ENCODE data around the gene RGPD3. TPM values are rescaled to one million over a fixed set of nuclear protein-coding genes. Genes with fewer than 3 reads are reported as not detected.
"Not testable (repeated sequence)": the region's sequence is repeated elsewhere in the genome, so short reads cannot be mapped to it uniquely, and the experiment has no call there.

The RGPD3 gene
- total and polyA plus RNA-seq, 10 of the 15 experiments (the other 5 are each of a cell fraction or from before 2014, with no cell fraction given) = 0.03 to 0.44 (median 0.09) TPM

DNA sequence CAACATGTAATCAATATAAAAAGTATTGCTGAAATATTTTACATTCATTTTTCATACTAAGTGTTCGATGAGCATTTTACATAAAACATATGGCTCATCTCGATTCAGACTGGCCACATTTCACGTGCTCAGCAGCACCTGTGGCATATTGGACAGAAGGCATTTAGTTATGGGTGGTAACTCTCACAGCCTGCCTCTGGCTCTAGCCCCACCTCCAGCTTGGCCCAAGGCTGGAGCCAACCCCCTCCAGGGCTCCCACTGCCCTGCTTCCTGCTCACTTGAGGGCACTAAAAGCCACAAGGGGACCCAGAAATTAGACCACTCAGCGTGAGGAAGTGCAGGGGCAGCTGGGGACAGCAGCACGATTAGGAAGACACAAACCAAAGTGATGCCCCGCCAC, 24.2 kb upstream of the RGPD3 start:
- WGBS (ENCODE audit: insufficient coverage, insufficient replicate concordance, low lambda C conversion rate, missing lambda C conversion rate) = 8% methylated on average over 6 of the region's 6 CpGs
- H3K36me3 ChIP-seq (ENCODE audit: control insufficient read depth in 2 of 2, insufficient read depth in 2 of 2, low read length in 1 of 2); H3K4me3 ChIP-seq; ATAC-seq; POLR2A ChIA-PET; H3K27me3 ChIP-seq (replicated peaks in 1 of 2; ENCODE audit: control insufficient read depth in 2 of 2, insufficient read depth in 2 of 2, low read length in 1 of 2); DNase-seq (ENCODE audit: low read depth, low spot score); H3K9ac ChIP-seq (ENCODE audit: control insufficient read depth, insufficient read depth, low read length); H2AFZ ChIP-seq (ENCODE audit: control insufficient read depth, low read depth, low read length); H3K27ac ChIP-seq (ENCODE audit: control insufficient read depth, insufficient read depth); H3K4me1 ChIP-seq (ENCODE audit: control insufficient read depth, insufficient read depth, low read length); H3K9me3 ChIP-seq (replicated peaks; ENCODE audit: control insufficient read depth, insufficient read depth, low read length); BruUV-seq (replicated peaks); H3K4me2 ChIP-seq (ENCODE audit: control insufficient read depth, insufficient read depth); H4K20me1 ChIP-seq (ENCODE audit: control insufficient read depth, insufficient read depth); H3K79me2 ChIP-seq (ENCODE audit: control insufficient read depth, insufficient read depth, low read length); FAIRE-seq; intact Hi-C loops (cut with micrococcal nuclease; ENCODE audit: unreplicated experiment); CTCF ChIA-PET; SMC1A ChIA-PET (ENCODE audit: uncharacterized antibody, unreplicated experiment); RAD21 ChIA-PET (ENCODE audit: unreplicated experiment); in situ Hi-C loops (cut with MboI): not testable (repeated sequence)

- H3K4me2 ChIP-seq (ENCODE audit: control insufficient read depth, insufficient read depth); ATAC-seq; H2AFZ ChIP-seq (ENCODE audit: control insufficient read depth, low read depth, low read length); DNase-seq (ENCODE audit: low read depth, low spot score); H3K27me3 ChIP-seq (replicated peaks in 1 of 2; ENCODE audit: control insufficient read depth in 2 of 2, insufficient read depth in 2 of 2, low read length in 1 of 2); SMC1A ChIA-PET (ENCODE audit: uncharacterized antibody, unreplicated experiment); H4K20me1 ChIP-seq (ENCODE audit: control insufficient read depth, insufficient read depth); RAD21 ChIA-PET (ENCODE audit: unreplicated experiment); FAIRE-seq; H3K27ac ChIP-seq (ENCODE audit: control insufficient read depth, insufficient read depth); BruUV-seq (replicated peaks); CTCF ChIA-PET; H3K4me1 ChIP-seq (ENCODE audit: control insufficient read depth, insufficient read depth, low read length); H3K9ac ChIP-seq (ENCODE audit: control insufficient read depth, insufficient read depth, low read length); H3K9me3 ChIP-seq (replicated peaks; ENCODE audit: control insufficient read depth, insufficient read depth, low read length); H3K4me3 ChIP-seq; in situ Hi-C loops (cut with MboI); intact Hi-C loops (cut with micrococcal nuclease; ENCODE audit: unreplicated experiment); H3K36me3 ChIP-seq (ENCODE audit: control insufficient read depth in 2 of 2, insufficient read depth in 2 of 2, low read length in 1 of 2); POLR2A ChIA-PET; H3K79me2 ChIP-seq (ENCODE audit: control insufficient read depth, insufficient read depth, low read length): not testable (repeated sequence)
- WGBS (ENCODE audit: insufficient coverage, insufficient replicate concordance, low lambda C conversion rate, missing lambda C conversion rate) = 6% methylated on average over 6 of the region's 6 CpGs
Measured at GRCh38 chr2:106489701-106490100, 21.5 kb upstream of the RGPD3 start.

GRCh38 chr2:106487386-106488191, 19.4 kb upstream of the RGPD3 start:
- H3K4me1 ChIP-seq (ENCODE audit: control insufficient read depth, insufficient read depth, low read length); intact Hi-C loops (cut with micrococcal nuclease; ENCODE audit: unreplicated experiment); CTCF ChIA-PET; H3K9ac ChIP-seq (ENCODE audit: control insufficient read depth, insufficient read depth, low read length); H3K4me2 ChIP-seq (ENCODE audit: control insufficient read depth, insufficient read depth); H3K27ac ChIP-seq (ENCODE audit: control insufficient read depth, insufficient read depth); RAD21 ChIA-PET (ENCODE audit: unreplicated experiment); H2AFZ ChIP-seq (ENCODE audit: control insufficient read depth, low read depth, low read length); H4K20me1 ChIP-seq (ENCODE audit: control insufficient read depth, insufficient read depth); H3K79me2 ChIP-seq (ENCODE audit: control insufficient read depth, insufficient read depth, low read length); in situ Hi-C loops (cut with MboI); ATAC-seq; H3K27me3 ChIP-seq (replicated peaks in 1 of 2; ENCODE audit: control insufficient read depth in 2 of 2, insufficient read depth in 2 of 2, low read length in 1 of 2); H3K9me3 ChIP-seq (replicated peaks; ENCODE audit: control insufficient read depth, insufficient read depth, low read length); DNase-seq (ENCODE audit: low read depth, low spot score); SMC1A ChIA-PET (ENCODE audit: uncharacterized antibody, unreplicated experiment); POLR2A ChIA-PET; BruUV-seq (replicated peaks); H3K36me3 ChIP-seq (ENCODE audit: control insufficient read depth in 2 of 2, insufficient read depth in 2 of 2, low read length in 1 of 2); H3K4me3 ChIP-seq; FAIRE-seq: not testable (repeated sequence)
- WGBS (ENCODE audit: insufficient coverage, insufficient replicate concordance, low lambda C conversion rate, missing lambda C conversion rate) = 24% methylated on average over 23 of the region's 44 CpGs

- DNase-seq (ENCODE audit: low read depth, low spot score); POLR2A ChIA-PET; SMC1A ChIA-PET (ENCODE audit: uncharacterized antibody, unreplicated experiment); H3K27me3 ChIP-seq (replicated peaks in 1 of 2; ENCODE audit: control insufficient read depth in 2 of 2, insufficient read depth in 2 of 2, low read length in 1 of 2); H3K36me3 ChIP-seq (ENCODE audit: control insufficient read depth in 2 of 2, insufficient read depth in 2 of 2, low read length in 1 of 2); H3K9me3 ChIP-seq (replicated peaks; ENCODE audit: control insufficient read depth, insufficient read depth, low read length); H3K27ac ChIP-seq (ENCODE audit: control insufficient read depth, insufficient read depth); FAIRE-seq; H2AFZ ChIP-seq (ENCODE audit: control insufficient read depth, low read depth, low read length); H3K4me2 ChIP-seq (ENCODE audit: control insufficient read depth, insufficient read depth); RAD21 ChIA-PET (ENCODE audit: unreplicated experiment); intact Hi-C loops (cut with micrococcal nuclease; ENCODE audit: unreplicated experiment); H3K9ac ChIP-seq (ENCODE audit: control insufficient read depth, insufficient read depth, low read length); H3K4me1 ChIP-seq (ENCODE audit: control insufficient read depth, insufficient read depth, low read length); BruUV-seq (replicated peaks); H3K79me2 ChIP-seq (ENCODE audit: control insufficient read depth, insufficient read depth, low read length); in situ Hi-C loops (cut with MboI); H3K4me3 ChIP-seq; CTCF ChIA-PET; H4K20me1 ChIP-seq (ENCODE audit: control insufficient read depth, insufficient read depth); ATAC-seq: not testable (repeated sequence)
- WGBS (ENCODE audit: insufficient coverage, insufficient replicate concordance, low lambda C conversion rate, missing lambda C conversion rate) = 37% methylated on average over 15 of the region's 39 CpGs
Measured at GRCh38 chr2:106486551-106487385, 18.6 kb upstream of the RGPD3 start, which contains the start of gene CD8B2. Gene CD8B2 (plus strand): TSS chr2:106487364. CDS start chr2:106487427, 63 bp downstream.
